AG04449 (cell line): ENCODE results near the gene ATAT1.

Experiments used
- CTCF ChIA-PET: fragments of 350-600 bp; formaldehyde crosslinking; extraction: SDS; loops from one replicate; lab custom pipeline; 2021; ENCODE audit warnings: antibody characterized with exemption; lab: Yijun Ruan, JAX
- POLR2A ChIA-PET: fragments of 400-600, 350-600 bp; formaldehyde crosslinking; extraction: SDS; loops from one replicate; lab custom pipeline; 2020; ENCODE audit warnings: antibody characterized with exemption, inconsistent platforms; lab: Yijun Ruan, JAX
- DNase-seq: peaks from one replicate; pipeline ENCODE4 v3.0.0-alpha.2; 2010; ENCODE audit warnings: low read depth, low spot score
- H3K4me3 ChIP-seq: 2 replicates; pipeline ENCODE4 v1.5.1; 2011; ENCODE audit warnings: low read depth, mild to moderate bottlenecking, control low read depth, low read length
- TF ChIP-seq, protein P1 (sequence below): IDR thresholded peaks from one replicate; pipeline ENCODE4 v1.5.1; 2011; ENCODE audit warnings: mild to moderate bottlenecking, moderate library complexity, low read length, control low read depth, inconsistent platforms; ENCODE audit not compliant: insufficient read depth; ENCODE audit errors: missing control alignments

Gene ATAT1

DNA sequence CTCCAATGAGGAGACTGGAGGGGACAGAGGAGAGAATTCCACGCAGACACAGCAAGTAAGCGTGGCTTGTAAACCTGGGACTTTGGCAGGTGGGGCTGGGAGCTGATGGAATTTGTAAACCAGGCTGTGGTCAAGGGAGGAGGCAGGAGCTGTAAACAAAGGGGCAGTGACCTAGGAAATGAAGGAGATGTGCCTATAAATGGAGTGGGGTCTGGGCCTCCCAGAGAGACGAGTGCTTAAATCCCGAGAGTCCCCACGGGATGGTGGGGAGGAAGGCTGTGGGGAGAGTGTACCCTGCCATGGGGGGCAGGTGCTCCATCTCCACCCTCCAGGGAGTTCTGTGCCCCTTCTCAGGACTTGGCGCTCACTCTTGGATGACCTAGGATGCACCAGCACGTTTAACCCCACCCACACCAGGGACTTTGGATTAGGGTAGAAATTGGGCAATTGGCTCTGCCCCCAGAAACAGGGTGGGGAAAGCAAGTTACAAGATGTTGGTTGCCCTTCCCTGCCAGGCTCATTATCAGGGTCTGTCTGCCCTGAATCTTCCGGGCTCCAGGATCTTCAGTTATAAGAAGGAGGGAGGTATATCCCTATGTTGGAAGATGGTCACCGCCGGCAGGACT, 50.1 kb downstream of the ATAT1 start:
- H3K4me3 ChIP-seq = no peak overlapping the region
- DNase-seq = no peak
- CTCF ChIA-PET = interaction anchor here (1.1 to 17.5 kb wide), 4 partner anchors 8 to 49 kb away, joined by 3 to 504 read pairs (median 18); partner anchors contain the start of genes MDC1 and TUBB
- TF ChIP-seq, protein P1, sequence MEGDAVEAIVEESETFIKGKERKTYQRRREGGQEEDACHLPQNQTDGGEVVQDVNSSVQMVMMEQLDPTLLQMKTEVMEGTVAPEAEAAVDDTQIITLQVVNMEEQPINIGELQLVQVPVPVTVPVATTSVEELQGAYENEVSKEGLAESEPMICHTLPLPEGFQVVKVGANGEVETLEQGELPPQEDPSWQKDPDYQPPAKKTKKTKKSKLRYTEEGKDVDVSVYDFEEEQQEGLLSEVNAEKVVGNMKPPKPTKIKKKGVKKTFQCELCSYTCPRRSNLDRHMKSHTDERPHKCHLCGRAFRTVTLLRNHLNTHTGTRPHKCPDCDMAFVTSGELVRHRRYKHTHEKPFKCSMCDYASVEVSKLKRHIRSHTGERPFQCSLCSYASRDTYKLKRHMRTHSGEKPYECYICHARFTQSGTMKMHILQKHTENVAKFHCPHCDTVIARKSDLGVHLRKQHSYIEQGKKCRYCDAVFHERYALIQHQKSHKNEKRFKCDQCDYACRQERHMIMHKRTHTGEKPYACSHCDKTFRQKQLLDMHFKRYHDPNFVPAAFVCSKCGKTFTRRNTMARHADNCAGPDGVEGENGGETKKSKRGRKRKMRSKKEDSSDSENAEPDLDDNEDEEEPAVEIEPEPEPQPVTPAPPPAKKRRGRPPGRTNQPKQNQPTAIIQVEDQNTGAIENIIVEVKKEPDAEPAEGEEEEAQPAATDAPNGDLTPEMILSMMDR = no peak
- POLR2A ChIA-PET = interaction anchor here (1.0 kb wide), 1 partner anchor 11 kb away, joined by 3 read pairs; no protein-coding TSS in a partner anchor

DNA sequence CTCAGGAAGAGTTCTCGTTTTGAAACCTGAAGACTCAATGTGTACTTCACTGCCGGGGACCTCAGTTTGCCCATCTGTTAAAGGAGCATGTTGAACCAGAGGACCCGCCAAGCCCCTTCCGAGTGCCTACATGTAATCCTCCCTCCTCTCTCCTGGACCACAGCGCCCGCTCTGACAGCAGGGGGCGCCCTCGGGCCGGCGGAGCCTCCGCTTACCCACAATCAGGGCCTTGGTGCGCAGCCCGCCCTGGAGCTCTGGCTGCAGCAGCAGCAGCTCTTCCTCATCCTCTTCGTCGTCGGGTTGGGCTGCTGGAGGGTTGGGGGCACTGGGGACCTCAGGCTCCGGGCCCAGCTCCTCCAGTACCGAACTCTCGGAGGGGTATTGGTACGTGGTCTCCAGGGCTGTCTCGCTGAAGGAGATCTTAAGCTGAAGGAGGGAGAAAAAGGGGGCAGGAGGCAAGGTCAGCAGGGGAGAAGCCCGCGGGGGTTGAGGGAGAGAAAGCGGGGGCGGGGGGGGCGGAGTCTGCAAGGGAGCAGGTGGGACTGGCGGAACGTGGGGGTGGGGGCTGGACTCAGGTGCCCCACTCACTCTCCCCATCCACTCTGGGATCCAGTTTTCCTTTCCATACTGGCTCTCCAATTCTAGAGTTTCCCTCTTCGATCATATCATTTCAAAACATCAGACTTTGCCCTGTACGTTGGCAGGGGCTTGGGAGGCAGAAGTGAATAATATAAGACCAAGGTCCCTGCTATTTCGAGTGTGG, 52.5 kb downstream of the ATAT1 start:
- TF ChIP-seq, protein P1 = peak; percentile 94
- no peak for DNase-seq
- POLR2A ChIA-PET = interaction anchor here (0.6 to 3.3 kb wide), 5 partner anchors 44 to 103 kb away, joined by 3 to 24 read pairs (median 3); no protein-coding TSS in a partner anchor
- H3K4me3 ChIP-seq = peak overlapping the region; percentile 35
- CTCF ChIA-PET = interaction anchor here (0.6 to 17.5 kb wide), 35 partner anchors 9 to 437 kb away, joined by 3 to 504 read pairs (median 4); partner anchors contain the start of genes DDR1, MDC1, NRM and TUBB

DNA sequence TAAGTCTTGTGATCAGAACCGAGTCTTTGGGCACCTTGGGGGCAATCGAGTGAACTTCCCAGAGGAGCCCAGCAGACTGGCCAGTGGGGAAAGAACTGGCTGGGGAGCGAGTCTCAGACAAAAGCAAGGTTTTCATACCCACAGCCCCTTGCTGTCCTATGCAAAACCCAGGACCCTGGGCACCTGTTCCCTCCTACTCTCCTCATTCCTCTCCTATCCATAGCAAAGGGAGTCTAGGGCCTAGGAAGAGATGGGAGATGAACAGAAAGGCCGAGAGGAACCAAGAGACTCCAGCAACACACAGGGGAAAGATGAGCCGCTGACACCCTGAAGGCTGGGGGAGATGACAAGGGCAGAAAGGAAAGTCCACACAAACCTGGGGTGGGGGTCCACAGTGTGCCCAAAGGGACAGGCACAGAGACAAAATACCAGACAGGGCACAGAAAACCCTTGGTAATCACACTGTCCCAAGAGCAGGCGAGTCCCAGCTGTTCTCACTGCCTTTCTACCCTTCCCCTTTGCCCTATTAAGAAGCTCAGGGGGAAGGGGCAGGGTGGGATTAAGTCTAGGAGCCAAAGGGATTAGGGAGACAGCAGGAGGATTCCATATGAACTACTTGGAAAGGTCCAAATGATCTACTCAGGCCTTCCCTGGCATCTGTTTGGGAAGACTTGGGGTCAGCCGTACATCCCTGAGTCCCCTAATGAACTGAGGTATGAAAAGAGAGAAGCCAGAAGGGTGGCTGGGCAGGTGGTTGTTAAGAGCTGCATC, 53.3 kb downstream of the ATAT1 start:
- ChIA-PET CTCF (interaction anchor here (0.8 to 17.5 kb wide), 9 partner anchors 10 to 407 kb away, joined by 3 to 504 read pairs (median 7); partner anchors contain the start of genes MDC1 and TUBB), POLR2A (interaction anchor here (3.3 kb wide), 1 partner anchor 43 kb away, joined by 24 read pairs; no protein-coding TSS in a partner anchor)
- H3K4me3 ChIP-seq = peak overlapping the region; percentile 37
- TF ChIP-seq, protein P1 = no peak
- no peak for DNase-seq

DNA sequence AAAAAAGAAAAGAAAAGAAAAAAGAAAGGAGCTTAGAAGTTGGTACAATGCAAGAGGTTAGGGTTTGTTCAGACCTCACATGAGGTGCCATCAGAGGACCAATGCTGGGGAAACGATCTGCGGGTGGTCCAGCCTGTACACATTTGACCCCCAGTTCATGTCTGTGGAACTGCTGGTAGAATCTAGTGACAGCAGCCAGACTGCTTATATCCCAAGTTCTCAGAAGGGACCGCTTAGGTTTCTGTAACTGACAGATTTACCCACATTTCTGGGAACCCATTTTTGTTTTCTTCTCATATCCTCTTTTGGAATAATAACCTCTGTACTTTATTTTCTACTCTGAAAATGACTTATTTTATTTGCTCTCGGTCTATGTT, 55.1 kb downstream of the ATAT1 start:
- TF ChIP-seq, protein P1 = no peak
- peak overlapping the region; percentile 89 for H3K4me3 ChIP-seq
- ChIA-PET CTCF (interaction anchor here (0.8 to 17.5 kb wide), 9 partner anchors 10 to 198 kb away, joined by 3 to 504 read pairs (median 5); partner anchors contain the start of genes DHX16, MDC1 and TUBB), POLR2A (interaction anchor here (0.5 to 2.6 kb wide), 8 partner anchors 10 to 147 kb away, joined by 3 to 12 read pairs (median 4); partner anchors contain the start of genes DHX16 and MDC1)
- DNase-seq = no peak

DNA sequence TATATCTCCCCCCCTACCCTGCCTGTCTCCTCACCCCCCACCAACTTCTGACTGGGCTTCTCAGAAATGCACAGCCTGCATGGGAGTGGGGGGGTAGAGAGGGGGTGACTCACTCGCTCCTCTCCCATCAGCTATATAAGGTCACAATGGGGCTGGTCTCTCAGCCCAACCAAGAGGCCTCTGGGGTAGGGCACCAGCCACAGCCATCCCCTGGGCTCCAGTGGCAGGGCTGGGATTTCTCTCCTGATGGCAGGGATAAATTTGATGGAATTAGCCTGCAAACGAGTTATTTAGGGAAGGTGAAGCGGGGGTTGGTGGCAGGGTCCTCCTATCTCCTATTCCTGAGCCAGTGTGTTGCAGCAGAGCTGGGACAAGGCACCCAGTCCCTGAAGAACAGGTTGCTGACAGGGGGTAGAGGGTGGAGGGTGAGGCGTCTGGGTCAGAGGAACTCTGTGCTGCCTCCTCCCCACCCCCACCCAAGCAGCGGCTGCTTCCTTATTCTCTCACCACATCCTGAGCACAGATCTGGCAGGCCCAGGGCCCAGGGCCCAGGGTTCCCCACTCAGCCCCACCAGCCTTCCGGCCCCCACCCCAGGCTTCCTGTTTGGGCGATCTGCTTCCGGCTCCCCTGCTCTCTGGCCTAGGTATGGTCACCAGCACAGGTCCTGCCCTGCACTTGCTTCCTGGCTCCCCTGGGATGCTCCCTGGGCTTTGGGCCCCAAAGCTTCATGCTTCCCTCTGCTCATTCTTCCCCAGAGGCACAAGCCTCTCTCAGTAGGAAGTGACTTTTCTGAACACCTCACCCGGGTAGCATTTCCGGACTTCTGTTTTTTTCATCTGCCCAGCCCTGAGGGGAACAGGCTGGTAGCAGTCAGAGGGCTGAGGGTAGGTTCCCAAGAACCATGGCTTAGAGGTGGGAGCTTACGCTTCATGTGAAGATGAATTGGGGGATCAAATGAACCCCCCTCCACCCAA, 55.8 kb downstream of the ATAT1 start:
- peak overlapping the region; percentile 89 for H3K4me3 ChIP-seq
- POLR2A ChIA-PET = interaction anchor here (0.9 to 2.6 kb wide), 8 partner anchors 10 to 125 kb away, joined by 3 to 12 read pairs (median 5); partner anchors contain the start of genes DHX16, FLOT1 and MDC1
- CTCF ChIA-PET = interaction anchor here (0.8 to 17.5 kb wide), 7 partner anchors 10 to 197 kb away, joined by 3 to 504 read pairs (median 5); partner anchors contain the start of genes DHX16, MDC1 and TUBB
- DNase-seq = peak; percentile 62
- TF ChIP-seq, protein P1 = no peak
